Limb (tissue), 2 donors: ENCODE measurements around the gene DHRSX.
"Not testable (repeated sequence)": the region's sequence is repeated elsewhere in the genome, so short reads cannot be mapped to it uniquely, and the experiment has no call there.

Experiments used
- DNase-seq, 2 donors: peaks; one replicate each; pipeline ENCODE4 v3.0.0-alpha.2; 2016; ENCODE audit errors: extremely low spot score in 2 of 2

DHRSX gene

DNA sequence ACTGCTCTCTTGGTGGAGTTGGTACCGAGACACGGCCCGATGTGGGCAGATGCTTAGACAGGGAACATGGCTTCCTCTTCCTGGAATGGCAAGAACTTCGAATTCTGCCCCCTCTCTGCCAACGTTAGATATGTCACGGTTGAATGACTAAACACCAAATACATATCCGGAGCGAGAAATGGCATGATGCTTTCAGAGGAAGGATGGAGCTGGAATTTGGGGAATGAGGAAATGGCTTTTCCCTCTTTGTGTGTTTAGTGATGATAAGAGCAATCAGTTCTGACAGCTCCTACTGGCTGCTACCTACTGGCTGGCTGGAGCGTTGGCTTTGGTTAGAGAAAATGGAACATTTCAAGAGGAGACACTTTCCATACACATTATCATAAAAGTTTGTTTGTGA is 140.0 kb downstream of the DHRSX start:
- no peak for DNase-seq

DNA sequence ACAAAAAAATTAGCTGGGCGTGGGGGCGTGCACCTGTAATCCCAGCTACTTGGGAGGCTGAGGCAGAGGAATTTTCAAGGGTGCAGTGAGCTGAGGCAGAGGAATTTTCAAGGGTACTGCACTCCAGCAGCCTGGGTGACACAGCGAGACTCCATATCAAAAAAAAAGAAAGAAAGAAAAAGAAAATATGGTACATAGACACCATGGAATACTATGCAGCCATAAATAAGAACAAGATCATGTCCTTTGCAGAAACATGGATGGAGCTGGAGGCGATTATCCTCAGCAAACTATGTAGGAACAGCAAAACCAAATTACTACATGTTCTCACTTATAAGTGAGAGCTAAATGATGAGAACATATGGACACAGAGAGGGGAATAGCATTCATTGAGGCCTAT is 141.3 kb downstream of the DHRSX start:
- DNase-seq = not testable (repeated sequence)

DNA sequence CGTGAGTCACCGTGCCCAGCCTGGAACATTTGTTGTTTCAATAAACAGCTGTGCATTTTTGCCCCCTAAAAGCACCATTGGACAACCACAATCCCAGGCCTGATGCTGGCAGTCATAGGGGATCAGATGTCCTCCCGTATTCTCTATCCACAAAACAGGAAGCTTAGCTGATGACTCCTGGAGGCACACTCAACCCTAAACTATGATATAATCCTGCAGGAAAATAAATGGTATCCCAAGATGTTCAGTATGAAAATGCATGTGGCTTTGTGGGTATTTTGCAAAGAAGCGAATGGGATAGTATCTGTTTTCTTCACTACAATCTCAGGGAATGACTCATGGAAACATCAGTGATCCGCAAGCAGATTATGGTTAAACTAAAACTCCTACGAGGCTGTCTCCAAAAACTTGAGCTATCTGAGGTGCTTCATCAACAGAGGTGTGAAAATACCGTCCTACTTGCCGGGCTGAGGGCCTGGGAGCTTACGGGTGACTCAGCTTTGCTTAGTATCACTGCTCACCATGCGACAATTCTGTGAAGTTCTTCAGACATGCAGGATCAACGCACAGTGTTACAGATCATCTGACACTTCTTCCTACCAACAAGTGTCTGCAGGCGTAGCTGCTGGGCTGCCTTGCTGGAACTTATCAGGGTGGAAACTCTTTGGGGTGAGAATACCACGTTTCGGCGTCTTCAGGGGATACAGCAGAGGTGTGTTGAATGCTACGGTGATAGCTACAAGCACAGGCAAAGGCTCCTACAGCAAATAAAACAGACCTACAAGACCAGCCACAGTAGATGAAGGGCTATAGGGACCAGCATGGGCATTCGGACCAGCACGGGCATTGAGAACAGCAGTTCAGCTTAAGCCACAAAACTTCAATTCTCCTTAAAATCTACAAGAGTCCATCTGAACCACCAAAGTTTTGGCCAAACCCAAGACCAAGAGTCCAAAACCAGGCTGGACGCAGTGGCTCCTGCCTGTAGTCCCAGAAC is 148.5 kb downstream of the DHRSX start:
- no peak for DNase-seq

DNA sequence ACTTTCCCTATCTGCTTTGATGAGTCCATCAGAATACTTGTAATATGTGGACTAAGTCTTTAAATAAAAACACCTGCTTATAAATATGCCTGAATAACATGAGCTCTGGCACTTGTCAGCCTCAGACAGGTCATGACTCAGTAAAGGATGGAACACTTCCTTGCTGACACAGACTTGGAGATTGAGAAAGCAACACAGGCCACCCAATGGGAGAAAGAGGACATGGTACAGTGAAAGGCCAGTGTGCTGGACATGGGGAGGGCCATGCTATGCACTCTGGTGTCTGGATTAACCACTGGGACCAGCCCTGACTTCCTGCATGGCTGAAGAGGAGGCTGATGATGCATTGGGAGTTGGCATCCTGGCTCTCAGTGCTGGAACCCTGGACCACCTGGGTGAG is 149.5 kb downstream of the DHRSX start:
- DNase-seq = no peak

DNA sequence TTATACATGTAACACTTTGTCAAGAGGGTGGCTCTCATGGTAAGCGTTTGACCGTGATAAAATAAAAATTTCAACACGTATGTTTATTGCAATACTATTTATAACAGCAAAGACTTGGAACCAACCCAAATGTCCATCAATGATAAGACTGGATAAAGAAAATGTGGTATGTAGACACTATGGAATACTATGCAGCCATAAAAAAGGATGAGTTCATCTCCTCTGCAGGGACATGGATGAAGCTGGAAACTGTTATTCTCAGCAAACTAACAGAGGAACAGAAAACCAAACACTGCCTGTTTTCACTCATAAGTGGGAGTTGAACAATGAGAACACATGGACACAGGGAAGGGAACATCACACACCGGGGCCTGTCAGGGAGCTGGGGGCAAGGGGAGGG is 150.1 kb downstream of the DHRSX start:
- not testable (repeated sequence) for DNase-seq

DNA sequence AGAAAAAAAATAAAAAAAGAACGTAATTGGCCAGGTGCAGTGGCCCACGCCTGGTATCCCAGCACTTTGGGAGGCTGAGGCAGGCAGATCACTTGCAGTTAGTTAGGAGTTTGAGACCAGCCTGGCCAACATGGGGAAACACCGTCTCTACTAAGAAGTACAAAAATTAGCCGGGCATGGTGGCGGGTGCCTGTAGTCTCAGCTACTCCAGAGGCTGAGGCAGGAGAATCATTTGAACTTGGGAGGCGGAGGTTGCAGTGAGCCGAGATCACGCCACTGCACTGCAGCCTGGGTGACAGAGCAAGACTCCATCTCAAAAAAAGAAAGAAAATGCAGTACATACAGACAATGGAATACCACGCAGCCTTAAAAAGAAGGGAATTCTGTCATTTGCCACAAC is 150.7 kb downstream of the DHRSX start:
- DNase-seq = not testable (repeated sequence)

DNA sequence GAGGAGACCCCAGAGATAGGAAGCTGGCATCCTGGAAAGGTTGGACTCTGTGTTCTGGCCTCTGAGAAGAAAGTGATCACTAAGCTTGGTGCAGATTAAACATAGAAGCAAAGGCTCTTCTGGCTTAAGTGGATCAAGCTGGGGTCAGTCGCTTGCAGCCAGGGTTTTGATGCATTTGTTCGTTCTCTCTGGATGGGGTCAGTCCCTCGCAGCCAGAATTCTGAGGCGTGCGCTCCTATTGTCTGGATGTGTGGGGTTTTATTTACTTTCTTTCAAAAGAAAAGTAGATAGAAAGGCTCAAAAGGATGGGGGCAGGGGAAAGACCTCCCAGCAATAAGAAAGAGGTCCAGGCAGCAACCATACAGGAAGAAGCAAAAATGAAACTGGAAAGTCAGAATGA is 152.6 kb downstream of the DHRSX start:
- no peak for DNase-seq

DNA sequence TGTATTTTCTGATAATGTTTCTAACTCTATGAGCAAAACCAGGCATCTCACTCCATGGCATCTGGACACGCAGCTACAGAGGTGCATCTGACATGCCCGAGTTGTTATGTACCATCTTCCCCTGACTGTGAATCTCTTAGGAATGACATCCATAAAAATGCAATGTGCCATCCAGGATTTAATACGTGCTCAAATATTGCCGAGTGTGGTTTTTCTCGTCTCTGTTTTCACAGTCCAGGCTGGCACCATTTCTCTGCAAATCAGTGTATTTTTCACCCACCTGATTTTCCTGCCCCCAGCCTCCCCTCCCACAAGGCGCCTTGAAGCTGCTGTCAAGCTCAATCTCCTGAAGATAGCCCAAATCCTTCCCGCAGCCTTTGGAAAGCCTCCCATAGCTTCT is 154.6 kb downstream of the DHRSX start:
- DNase-seq = no peak

DNA sequence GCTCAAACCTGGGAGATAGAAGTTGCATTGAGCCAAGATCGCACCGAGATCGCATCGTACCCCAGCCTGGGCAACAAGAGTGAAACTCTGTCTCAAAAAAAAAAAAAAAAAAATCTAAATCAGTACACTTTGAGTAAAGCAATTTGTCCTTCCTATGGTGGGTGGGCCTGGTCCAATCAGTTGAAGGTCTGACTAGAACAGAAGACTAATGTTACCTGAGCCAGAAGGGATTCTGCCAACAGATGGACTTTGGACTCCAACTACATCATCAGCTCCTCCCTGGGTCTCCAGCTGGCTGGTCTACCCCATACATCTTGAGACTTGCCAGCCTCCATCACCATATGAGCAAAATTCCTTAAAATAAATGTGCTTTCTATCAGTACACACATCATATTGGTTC is 155.2 kb downstream of the DHRSX start:
- no peak for DNase-seq

DNA sequence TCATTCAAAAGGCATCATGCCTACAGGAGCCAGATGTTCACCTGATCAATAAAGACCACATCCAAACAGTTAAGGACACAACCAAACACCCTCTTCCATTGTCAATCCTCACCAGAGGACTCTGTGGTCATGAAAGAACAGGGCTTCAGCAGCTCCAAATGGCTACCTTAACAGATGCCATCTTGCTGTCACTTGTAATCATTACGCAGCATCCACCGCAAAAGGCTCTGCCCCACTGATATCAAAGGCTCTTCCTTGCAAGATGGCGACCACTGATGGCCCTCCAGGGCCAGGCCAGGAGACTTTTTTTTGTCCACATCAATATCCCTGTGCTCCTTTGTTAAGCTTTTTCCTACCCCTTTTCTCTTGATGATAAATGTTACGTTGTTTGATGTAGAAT is 157.4 kb downstream of the DHRSX start:
- no peak for DNase-seq

DNA sequence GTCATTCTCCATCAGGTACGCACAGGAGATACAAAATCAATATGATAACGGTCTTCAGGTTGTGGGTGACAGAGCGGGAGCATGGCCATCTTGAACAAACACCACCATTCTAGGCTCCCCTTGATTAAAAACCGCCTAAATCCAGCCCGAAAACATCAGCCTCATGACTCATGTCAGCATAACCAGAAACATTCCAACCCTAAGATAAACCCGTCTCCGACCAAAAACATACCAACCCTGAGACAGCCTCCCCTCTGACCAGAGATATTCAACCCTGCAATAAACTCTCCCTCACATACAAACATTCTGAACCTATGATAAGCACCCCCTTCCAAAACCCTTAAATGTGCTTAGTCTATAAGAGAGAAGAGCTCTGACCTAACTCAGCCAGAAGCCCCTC is 157.9 kb downstream of the DHRSX start:
- no peak for DNase-seq

DNA sequence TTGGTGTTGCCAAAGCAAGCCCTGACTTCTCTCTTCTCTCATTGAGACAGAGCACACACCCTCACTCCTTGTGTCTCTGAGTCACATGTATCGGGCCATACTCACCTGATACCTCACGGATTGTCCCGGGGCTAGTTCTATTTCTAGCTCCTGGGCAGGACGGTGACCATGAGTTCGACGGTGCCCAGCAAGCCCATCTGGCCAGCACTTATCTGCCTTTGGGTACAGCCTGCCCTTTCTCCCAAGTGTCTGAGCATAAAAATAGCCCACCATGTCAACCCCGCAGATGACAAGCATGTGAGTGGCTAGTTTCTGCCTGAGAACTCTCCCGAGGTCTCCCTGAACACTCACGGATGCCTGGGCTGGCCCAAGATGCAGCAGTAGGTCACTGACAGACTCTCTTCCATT is 158.5 kb downstream of the DHRSX start:
- DNase-seq = no peak

DNA sequence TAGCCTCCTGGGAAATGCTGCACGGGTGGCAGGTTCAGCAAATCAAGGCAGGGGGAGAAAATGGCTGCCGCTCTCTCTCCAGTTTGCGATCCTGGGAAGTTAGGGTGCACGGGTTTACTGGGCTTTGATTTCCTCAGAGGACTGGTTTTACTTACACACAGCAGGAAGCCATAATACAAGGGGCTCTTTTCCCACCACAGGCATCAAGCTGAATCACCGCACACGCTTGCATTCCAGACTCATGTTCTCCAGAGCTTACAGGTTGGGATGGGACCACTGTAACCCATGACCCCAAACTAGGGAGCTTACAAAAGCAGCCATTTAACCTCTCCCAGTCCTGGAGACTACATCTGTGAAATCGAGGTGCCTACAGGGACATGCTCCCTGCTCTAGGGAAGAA is 159.8 kb downstream of the DHRSX start:
- DNase-seq = no peak

DNA sequence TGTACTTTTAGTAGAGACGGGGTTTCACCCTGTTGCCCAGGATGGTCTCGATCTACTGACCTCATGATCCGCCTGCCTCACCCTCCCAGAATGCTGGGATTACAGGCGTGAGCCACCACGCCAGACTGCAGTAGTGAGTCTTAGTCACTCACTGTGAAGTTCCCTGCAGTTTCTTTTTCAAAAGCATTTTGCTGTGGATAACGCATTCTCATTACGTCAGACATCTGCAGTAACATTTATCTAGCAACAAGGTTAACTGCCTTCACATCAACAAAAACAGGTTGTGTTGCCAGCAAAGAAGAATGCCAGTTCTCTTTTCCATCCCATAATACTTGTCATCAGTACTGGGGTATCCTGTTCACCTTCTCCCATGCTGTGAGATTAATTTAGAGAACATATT is 164.6 kb downstream of the DHRSX start:
- no peak for DNase-seq

DNA sequence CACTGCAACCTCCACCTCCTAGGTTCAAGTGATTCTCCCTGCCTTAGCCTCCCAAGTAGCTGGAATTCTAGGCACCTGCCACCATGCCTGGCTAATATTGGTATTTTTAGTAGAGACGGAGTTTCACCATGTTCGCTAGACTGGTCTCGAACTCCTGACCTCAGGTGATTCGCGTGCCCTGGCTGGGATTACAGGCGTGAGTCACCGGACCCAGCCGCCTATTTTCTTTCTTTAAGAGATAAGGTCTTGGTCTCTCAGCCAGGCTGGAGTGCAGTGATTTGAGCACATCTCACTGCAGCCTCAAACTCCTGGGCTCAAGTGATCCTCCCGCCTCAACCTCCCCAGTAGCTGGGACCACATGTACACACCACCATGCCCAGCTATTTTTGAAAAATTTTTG is 166.5 kb downstream of the DHRSX start:
- DNase-seq = no peak

DNA sequence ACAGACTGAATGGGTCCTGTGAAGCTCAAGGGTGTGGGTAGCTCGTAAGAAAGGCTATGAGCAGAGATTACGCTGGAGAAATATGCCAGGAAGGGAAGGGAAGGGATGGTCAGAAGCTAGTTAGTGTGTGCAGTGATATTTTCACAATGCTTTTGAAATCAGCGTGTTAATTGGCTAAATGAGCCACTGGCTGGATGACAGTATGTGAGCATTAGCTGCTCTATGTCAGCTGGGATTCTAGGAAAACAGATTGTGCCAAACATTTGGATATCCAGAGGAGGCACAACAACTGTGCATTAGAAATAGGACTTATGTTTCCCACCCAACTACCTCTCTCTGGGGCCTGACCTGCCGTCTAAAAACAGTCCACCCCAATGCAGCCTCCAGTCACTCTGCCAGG is 168.5 kb downstream of the DHRSX start:
- DNase-seq = no peak

DNA sequence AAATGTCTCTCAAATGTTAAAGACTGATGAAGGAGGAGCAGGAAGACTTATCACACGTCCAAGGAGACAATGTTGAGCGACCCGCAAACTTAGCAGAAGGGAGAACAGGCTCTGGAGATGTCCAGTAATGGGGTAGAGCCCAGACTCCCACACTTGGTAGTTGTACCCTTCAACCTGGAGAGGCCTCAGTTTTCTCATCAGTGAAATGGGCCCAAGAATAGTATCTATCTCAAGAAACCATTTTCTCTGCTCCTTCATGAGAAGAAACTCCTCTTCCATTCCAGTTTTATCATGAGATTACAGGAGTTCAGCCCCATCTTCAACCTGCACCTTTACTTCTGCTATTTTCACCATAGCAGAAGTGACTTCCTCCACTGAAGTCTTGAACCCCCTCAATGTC is 169.9 kb downstream of the DHRSX start:
- no peak for DNase-seq

DNA sequence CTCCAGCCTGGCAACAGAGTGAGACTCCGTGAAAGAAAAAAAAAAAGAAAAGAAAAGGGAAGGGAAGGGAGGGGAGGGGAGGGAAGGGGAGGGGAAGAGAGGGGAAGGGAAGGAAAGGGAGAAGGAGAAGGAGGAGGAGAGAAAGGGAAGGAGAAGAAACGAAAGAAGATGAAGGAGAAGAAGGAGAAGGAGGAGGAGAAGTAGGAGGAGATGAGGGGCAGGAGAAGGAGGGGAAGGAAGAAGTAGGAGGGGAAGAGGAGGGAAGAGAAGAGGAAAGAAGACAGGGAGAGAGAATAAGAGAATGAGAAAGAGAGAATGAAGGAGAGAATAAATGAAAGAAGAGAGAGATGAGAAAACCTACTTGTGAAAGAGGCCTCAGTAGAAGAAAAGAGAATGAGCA is 170.3 kb downstream of the DHRSX start:
- no peak for DNase-seq

DNA sequence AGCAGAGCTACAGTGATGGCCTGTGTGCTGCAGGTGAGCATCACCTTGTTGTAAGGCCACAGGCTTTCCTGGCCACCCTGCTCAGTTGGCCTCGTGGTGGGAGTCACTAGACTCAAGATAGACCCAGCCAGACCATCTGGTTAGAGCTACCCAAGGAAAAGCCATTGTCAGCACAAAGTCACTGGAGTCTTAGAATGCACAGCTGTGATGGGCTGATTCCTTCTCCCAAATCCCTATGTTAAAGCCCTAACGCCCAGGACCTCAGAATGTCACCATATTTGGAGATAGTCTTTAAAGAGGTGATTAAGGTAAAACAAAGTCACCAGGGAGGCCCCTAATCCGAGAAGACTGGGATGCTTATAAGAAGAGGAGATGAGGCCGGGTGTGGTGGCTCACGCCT is 173.4 kb downstream of the DHRSX start:
- no peak for DNase-seq

DNA sequence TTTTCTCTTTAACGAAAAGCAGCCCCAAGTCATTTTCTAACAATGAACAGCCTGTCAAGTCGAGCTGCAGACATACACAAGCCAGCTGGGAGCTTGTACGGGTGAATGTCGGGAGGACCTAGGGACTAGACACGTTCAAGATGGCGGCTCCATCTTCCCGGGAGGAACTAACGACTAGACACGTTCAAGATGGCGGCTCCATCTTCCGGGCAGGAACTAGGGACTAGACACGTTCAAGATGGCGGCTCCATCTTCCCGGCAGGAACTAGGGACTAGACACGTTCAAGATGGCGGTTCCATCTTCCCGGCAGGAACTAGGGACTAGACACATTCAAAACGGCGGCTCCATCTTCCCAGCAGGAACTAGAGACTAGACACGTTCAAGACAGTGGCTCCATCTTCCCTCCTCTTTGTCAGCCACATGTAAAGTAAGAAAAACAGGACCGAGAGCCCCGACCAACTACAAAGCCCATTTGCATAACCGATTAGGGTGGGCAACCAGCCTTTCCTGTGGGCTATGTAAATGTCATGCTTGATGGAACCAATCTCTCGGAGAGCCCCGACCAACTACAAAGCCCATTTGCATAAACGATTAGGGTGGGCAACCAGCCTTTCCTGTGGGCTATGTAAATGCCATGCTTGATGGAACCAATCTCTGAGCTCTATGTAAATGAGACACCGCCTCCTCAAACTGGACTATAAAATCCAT is 175.5 kb downstream of the DHRSX start:
- peak; percentile 26 to 51 for DNase-seq

DNA sequence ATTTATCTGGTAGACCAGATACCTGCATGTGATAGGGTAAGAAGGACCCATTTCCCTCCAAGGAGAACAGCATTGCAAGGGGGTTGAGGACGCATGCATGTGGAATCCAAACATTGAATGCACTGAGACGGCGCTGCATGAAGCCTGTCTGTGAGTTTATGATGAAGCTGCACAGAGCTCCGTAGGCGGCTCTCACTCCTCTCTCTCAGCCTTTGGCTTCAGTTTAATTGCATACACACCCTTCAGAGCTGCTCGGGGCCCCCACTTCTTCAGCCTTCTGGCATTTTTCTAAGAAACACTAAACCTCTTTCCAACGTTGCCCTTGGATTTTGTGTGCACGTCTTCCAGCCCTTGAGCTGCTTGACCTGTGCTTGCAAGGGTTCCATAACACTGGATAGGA is 176.6 kb downstream of the DHRSX start:
- no peak for DNase-seq

DNA sequence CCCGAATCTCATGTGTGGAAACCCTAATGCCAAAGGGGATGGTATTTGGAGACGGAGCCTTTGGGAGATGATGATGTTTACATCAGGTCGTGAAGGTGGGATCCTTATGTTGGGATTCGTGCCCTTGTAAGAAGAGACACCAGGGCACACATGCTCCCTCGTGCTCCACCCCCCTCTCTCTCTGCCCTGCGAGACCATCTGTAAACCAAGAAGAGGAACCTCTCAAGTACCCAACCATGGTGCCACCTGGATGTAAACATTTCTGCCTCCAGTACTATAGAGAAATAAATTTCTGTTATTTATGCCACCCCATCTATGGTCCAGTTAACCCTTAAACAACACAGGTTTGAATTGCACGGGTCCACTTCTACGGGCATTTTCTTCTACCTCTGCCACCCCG is 179.4 kb downstream of the DHRSX start:
- DNase-seq = no peak
